ENCODE results near the gene ACO2.
"Not testable (repeated sequence)": the region's sequence is repeated elsewhere in the genome, so short reads cannot be mapped to it uniquely, and the experiment has no call there.

The ACO2 gene

GRCh38 chr22:41468381-41469217 lies at the start of gene ACO2, which contains the start of gene PHF5A:
TSS of gene ACO2 (plus strand) at chr22:41469117. CDS start at chr22:41469147, 30 bp downstream.
TSS of gene PHF5A (minus strand) at chr22:41468692. CDS start at chr22:41468653, 39 bp downstream.
- peak; percentile 99 for DNase-seq

DNA sequence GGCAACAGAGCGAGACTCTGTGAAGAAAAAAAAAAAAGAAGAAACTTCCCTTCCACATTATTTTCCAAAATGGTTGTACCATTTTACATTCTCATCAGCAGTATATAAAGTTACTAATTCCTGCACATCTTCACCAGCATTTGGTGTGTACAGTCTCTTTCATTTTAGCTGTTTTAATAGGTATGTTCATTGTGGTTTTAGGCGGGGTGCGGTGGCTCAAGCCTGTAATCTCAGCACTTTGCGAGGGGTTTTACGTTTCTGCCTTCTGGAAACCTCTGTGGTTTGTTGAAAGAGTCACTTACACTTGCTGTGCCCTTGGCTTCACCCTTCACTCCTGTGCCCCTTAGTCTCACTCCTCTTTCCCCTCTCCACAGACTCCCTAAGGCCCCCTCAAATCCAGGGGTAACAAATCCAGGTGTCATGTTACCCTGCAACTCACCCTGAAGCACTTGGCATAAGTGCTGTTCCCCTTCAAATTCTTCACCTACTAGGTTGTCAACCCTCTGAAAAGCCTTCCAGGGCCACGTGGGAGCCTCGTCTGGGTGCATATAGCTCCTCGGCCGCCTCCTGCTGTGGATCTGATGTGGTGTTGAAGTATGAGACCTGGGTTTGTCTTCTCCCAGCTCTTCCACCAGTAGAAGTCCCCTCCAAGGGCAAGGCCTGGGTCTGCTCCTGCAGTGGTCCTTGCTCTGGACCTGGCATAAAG lies 43.1 kb upstream of the ACO2 start:
- peak; percentile 53 for DNase-seq

- DNase-seq: no peak
Observed at GRCh38 chr22:41429232-41429950, 39.5 kb upstream of the ACO2 start.

- DNase-seq: no peak
Observed at GRCh38 chr22:41429951-41430332, 39.0 kb upstream of the ACO2 start.

DNA sequence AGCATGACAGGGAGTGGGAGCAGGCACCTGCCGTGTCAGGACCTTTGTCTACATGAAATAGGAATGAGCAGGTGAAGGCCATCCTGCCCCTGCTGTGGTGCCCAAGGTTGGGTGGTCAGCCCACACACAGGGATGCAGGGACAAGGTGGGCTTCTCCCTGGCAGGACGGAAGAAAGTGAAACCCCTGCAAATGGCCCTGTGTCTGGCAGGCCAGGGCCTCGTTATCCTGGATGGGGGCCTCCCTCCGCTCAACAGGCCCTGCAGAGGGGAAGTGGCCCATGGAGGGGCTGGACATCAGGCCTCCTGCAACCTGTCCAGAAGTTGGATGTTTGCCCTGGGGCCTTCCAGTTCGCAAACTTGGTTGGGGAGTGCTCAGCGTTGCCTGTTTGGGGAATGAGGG lies 37.3 kb upstream of the ACO2 start:
- no peak for DNase-seq

DNA sequence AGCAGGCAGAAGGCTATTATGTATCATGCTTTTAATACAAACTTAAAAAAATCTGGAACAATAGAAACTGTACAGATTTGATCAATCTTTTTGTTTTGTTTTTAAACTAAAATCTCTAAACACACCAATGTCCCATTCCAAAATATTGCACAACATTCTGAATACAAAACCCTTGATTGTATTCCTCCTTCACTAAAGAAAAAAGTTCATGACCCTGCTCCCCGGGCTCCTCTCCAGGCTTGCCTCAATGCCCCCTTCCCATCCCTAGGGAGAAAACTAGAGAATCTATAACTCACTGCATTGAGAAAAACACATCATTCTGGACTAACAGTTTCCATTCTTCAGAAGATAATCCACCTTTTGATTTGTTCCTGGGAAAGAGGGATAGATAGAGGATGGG lies 35.4 kb upstream of the ACO2 start:
- DNase-seq: not testable (repeated sequence)

DNA sequence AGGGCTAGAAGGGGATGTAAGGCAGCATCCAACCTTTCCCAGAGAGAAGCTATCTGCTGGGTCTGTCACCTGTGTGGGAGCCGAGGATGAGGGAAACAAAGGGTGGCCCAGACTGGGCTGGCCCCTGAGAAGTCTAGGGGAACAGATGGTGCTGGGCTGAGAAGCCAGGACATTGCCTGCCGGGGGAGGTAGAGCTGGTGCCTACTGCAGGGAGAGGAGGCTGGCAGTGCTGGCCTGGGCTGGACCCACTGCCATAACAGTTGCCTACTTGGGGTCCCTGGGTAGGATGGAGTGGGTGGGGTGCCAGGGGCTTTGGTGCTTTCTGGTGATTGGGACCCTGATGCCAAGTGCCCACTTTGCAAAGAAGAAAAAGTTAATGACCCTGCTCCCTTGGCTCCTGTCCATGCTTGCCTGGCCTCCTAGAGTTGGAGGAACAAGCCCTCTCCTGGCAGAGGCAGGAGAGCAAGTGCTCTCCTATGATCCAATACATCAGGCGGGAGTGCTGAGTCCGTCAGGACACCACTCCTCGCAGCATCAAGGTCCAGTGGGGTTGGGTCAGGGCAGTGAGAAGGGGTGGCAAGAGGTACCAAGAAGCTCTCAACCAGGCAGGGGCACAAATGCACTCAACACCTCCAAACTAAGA lies 34.4 kb upstream of the ACO2 start:
- not testable (repeated sequence) for DNase-seq

DNA sequence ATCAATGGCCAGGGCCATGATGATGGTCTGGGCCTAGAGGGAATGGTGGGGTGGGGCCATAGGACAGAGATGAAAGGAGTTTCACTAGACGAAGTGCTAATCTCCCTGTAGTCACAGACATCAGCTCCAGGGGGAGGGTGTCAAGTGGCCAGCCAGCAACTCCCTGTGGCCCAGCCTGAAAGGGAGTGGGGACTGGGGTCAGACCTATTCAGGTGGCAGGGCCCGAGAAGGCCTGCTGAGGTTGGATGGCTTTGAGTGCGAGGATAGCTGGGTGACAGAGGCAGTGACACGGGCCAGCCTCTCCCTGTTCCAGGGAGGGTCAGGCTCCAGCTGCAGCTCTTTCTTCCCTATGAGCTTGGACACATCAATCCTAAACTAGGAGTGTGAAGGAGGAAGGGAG lies 33.4 kb upstream of the ACO2 start:
- DNase-seq: no peak

- no peak for DNase-seq
Observed at GRCh38 chr22:41436322-41437113, 32.4 kb upstream of the ACO2 start.

DNA sequence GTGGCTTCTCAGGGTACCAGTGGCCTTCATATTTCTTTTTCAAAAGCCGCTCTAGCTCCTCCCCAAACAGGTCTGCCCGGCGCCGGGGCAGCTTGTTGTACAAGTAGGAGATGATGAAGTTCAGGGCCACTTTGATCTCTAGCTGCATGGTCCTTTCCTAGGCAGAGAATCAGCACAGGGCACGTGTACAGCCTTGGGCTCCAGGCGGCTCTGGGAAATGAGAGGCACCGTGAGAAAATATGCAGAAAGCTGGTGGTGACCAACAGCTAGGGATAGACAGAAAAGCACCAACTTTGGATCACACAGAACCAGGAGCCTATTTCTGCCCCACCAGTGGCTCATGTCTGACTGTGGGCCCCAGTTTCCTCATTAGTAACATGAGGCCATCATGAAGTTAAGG lies 31.7 kb upstream of the ACO2 start:
- DNase-seq: no peak

DNA sequence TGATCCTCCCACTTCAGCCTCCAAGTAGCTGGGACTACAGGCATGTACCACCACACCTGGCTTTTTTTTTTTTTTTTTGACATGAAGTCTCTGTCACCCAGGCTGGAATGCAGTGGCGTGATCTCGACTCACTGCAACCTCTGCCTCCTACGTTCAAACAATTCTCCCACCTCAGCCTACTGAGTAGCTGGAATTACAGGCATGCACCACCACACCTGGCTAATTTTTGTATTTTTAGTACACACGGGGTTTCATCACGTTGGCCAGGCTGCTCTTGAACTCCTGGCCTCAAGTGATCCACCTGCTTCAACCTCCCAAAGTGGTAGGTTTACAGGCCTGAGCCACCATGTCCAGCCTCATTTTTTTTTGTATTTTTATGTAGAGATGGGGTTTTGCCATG lies 28.4 kb upstream of the ACO2 start:
- DNase-seq: not testable (repeated sequence)

- DNase-seq: no peak
Observed at GRCh38 chr22:41442240-41442792, 26.6 kb upstream of the ACO2 start.

DNA sequence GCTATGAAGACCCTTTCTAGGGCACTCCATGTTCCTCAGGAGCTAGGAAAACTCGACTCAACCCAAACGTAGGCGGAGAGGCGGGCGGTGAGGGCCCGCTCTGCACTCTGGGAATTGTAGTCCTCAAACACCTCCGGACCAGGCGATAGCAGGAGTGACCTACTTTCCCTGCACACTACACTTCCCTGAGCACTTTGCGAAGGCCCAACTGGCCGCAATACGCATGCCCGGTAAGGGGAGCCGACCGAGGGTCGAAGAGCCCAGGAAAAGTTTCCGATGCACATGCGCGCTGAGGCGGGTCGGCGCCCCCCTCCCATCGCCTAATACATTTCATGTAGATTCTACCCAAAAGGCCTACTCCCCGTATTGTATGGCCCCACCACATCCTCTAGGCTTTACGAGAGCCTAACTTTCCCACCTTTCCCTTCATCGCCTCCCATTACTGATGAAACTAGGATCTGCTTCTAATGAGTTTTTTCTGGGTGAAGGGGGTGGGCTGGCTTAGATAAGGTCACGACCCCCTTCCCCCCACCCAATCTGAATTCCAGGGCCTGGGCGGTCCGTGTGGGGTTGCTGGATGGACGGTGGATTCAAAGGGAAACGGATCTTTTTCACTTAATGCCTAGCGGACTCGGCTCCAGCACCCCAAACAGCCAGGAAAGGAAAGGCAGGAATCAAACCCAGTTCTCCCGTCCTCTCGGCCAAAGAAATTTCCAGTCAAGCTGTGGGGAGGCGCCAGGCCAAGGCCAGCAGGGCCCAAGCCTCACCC lies 24.4 kb upstream of the ACO2 start:
- DNase-seq: peak; percentile 91

DNA sequence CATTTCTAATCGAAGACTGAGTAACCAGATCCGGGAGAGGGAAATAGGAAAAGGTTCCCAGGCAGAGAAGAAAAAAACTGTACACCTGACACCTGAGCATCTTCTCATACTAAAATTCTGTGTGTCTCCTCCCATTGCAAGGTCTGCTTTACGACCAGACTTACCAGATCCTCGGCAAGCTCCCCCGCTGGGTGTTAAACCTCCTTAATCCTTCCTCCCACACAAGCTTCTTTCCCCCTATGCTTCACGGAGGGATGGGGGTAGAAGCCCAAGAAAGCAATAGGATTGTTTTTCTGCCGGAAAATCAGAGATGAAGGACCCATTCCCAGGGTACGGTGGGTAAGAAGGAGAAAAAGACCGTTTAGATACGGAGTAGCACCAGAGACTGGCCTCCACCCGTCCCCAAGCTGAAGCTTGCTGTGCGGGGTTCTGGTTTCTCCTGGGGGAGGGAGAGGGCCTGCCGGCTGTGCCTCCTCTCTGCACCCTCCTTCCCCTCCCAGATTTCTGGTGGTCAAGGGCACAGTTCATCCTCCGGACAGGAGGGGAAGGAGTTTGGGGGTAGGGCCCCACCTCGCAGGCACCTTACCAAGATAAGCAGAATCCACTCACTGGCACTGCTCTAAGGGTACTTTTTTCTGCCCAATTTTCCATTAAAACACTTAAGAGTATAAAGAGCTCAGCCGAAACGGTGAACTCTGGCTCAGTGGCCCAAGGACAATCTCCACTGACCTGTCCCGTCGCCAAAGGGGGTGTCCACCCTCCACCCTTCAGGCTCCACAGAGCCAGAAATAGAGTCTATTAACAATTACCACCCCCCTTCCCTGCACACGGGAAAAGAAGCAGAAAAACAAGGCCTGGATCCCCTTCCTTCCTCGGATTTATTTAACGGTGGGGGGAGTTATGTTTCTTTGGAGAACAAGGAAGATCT lies 23.5 kb upstream of the ACO2 start:
- DNase-seq: peak; percentile 50

GRCh38 chr22:41446057-41446501 lies 22.8 kb upstream of the ACO2 start:
- DNase-seq: peak; percentile 25

- DNase-seq: peak; percentile 96
Observed at GRCh38 chr22:41446639-41447434, 22.1 kb upstream of the ACO2 start, which contains the start of gene TOB2. TSS of gene TOB2 (minus strand) at chr22:41446801. CDS start at chr22:41437345, 9,456 bp downstream.

- peak; percentile 76 for DNase-seq
Observed at GRCh38 chr22:41447435-41448188, 21.3 kb upstream of the ACO2 start.

All from activated CD4-positive, alpha-beta T cell treated with anti-CD3 and anti-CD28 coated beads for 48 hours (primary cell).